ENCODE data around the gene RASGRP2. TPM values are rescaled to one million over a fixed set of nuclear protein-coding genes. Genes with fewer than 3 reads are reported as not detected.

RASGRP2 gene
- total RNA-seq, 1 experiment from 2014 or later = 26.9 TPM

DNA sequence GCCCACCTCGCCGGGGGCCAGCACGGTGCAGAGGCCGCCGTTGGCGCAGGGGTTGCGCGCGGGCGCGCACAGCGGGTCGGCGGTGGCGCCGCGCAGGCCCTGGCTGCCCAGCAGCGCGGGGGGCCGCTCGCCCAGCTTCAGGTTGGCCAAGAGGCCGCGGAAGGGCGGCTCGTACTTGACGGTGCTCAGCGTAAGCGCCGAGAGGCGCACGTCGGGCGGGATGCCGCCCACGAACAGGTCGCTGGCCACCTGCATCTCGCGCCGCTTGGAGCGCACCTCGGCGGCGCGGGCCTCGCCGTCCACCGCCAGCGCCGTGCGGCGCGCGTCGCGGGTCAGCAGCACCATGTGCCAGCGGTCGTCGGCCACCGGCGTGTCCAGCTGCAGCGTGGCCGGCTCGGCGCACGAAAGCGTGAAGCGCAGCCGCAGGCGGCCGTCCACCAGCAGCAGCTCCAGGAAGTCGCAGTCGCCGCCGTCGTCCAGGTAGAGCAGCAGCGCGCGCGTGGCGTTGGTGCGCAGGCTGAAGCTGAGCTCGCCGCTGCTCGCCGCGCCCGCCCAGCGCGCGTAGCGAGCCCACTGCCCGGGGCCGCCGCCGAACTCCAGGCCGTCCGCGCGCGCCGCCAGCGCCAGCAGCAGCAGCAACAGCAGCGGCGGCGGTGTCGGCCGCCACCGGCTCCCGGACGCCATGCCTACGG is 30.8 kb downstream of the RASGRP2 start:
- H2BK5ac ChIP-seq (ENCODE audit: insufficient read length, low read length) = no peak overlapping the region
- H2AK5ac ChIP-seq (ENCODE audit: insufficient read length, low read length) = no peak overlapping the region
- Mint-ChIP-seq H3K27ac (no peak overlapping the region), H3K36me3 (ENCODE audit: insufficient read depth in 1 of 3, low read depth in 3 of 3) (no peaks in the 10 kb centered on the region), H3K27me3 (ENCODE audit: low read depth) (peaks cover 87% of the 10 kb centered on the region), H3K9me3 (no peaks in the 10 kb centered on the region; a peak in 2 of 5 replicates), H3K4me3 (no peak overlapping the region; a peak in 1 of 5 replicates), H3K4me1 (peaks cover 24 to 64% of the 10 kb centered on the region in 2 experiments)
- no peak overlapping the region for H3K27ac ChIP-seq (ENCODE audit: insufficient read length, low read depth, low read length)
- no peak overlapping the region for H4K8ac ChIP-seq (replicated peaks; ENCODE audit: insufficient read length, low read depth, low read length)
- H3K23ac ChIP-seq (ENCODE audit: insufficient read length, low read depth, low read length) = no peak overlapping the region
- peaks cover 11% of the 10 kb centered on the region; the same call in 1 of the 2 replicates for H3K4me1 ChIP-seq (ENCODE audit: insufficient read depth, low read length)
- no peak overlapping the region for H3K56ac ChIP-seq (ENCODE audit: insufficient read length, low read depth, low read length)
- H2BK15ac ChIP-seq (ENCODE audit: low read depth, low read length) = no peak overlapping the region
- no peak for DNase-seq
- H3T11ph ChIP-seq (ENCODE audit: low read length) = no peak overlapping the region
- peaks cover 6% of the 10 kb centered on the region for H3K23me2 ChIP-seq (ENCODE audit: insufficient read length, low read depth, low read length, poor library complexity, severe bottlenecking)
- no peak overlapping the region for H3K9ac ChIP-seq (ENCODE audit: extremely low read depth, insufficient read length, low read length)
- H4K5ac ChIP-seq (ENCODE audit: insufficient read length, low read depth, low read length) = no peak overlapping the region
- no peak overlapping the region for H4K91ac ChIP-seq (ENCODE audit: insufficient read length, low read depth, low read length)
- no peak overlapping the region for H3K18ac ChIP-seq (ENCODE audit: insufficient read length, low read depth, low read length)
- peaks cover 9% of the 10 kb centered on the region; the same call in 1 of the 2 replicates for H3K27me3 ChIP-seq (ENCODE audit: insufficient read depth, low read length)
- WGBS (ENCODE audit: extremely low coverage, insufficient read length, low lambda C conversion rate) = no CpG with 5 or more reads among the region's 111 CpGs
- no peak overlapping the region for H3K4ac ChIP-seq (ENCODE audit: low read depth, low read length)
- H3K9me3 ChIP-seq (ENCODE audit: control insufficient read depth, low read depth, low read length) = no peaks in the 10 kb centered on the region
- H3K79me2 ChIP-seq (ENCODE audit: insufficient read depth, low read length) = no peaks in the 10 kb centered on the region
- H3K79me1 ChIP-seq (ENCODE audit: insufficient read depth, low read depth, low read length, poor library complexity, severe bottlenecking) = no peaks in the 10 kb centered on the region
- no peak overlapping the region for H2BK120ac ChIP-seq (ENCODE audit: low read depth, low read length, poor library complexity, severe bottlenecking)
- H2AFZ ChIP-seq (ENCODE audit: low read length) = no peak overlapping the region
- H3K4me2 ChIP-seq (ENCODE audit: insufficient read depth, insufficient read length, low read length) = peak overlapping the region; percentile 22
- no peak overlapping the region for H2BK20ac ChIP-seq (ENCODE audit: low read depth, low read length, poor library complexity, severe bottlenecking)
- H3K14ac ChIP-seq (ENCODE audit: insufficient read depth, low read length) = no peak overlapping the region; the same call in 1 of the 2 replicates
- H2BK12ac ChIP-seq (ENCODE audit: insufficient read length, low read depth, low read length) = no peak overlapping the region
- H4K20me1 ChIP-seq (ENCODE audit: control insufficient read depth, insufficient read depth, insufficient read length) = no peaks in the 10 kb centered on the region
- no peak for TF ChIP-seq CTCF (conservative IDR thresholded peaks at IDR 0.05)
